Measurements from ENCODE around the gene PRIMPOL. TPM values are rescaled to one million over a fixed set of nuclear protein-coding genes. Genes with fewer than 3 reads are reported as not detected.
"Not testable (repeated sequence)": the region's sequence is repeated elsewhere in the genome, so short reads cannot be mapped to it uniquely, and the experiment has no call there.

Gene PRIMPOL
- total and polyA plus RNA-seq, 4 experiments from 2014 or later, result 14.0 to 23.2 (median 20.9) TPM

DNA sequence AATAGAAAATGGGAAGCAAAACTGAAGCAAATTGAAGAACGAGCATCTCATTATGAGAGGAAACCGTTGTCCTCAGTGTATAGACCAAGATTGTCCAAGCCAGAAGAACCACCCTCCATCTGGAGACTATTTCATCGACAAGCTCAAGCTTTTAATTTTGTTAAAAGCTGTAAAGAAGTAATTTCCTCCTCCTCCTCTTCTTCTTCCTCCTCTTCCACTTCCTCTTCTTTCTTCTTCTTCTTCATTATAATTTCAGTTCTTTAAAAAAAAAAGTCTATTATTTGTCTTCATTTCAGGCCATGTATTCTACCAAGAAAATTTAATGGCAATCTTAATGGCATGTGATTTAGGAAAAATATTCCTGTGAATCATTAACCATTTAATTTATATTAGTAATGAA is 7.6 kb downstream of the PRIMPOL start:
- no peak overlapping the region for H3K4me3 Mint-ChIP-seq
- ChIA-PET CTCF (ENCODE audit: partially characterized antibody) (no interaction called here), POLR2A (ENCODE audit: partially characterized antibody) (no interaction called here)
- H3K36me3 ChIP-seq (ENCODE audit: insufficient read depth, low read length), result no peaks in the 10 kb centered on the region
- H3K4me1 ChIP-seq (ENCODE audit: insufficient read depth, low read length), result no peaks in the 10 kb centered on the region
- H3K27me3 Mint-ChIP-seq, result no peaks in the 10 kb centered on the region
- H3K9me3 ChIP-seq (ENCODE audit: control insufficient read depth in 1 of 2, low read length in 2 of 2), result no peaks in the 10 kb centered on the region
- H3K4me1 Mint-ChIP-seq, result peaks cover 3 to 6% (median 4%) of the 10 kb centered on the region in 4 donors
- H3K27me3 ChIP-seq (ENCODE audit: insufficient read depth, low read length), result no peaks in the 10 kb centered on the region
- DNase-seq, result no peak
- no peak overlapping the region for H3K4me3 ChIP-seq (ENCODE audit: low read length in 2 of 2)
- intact Hi-C loops (cut with micrococcal nuclease), result no loop called here
- no peaks in the 10 kb centered on the region for H3K9me3 Mint-ChIP-seq
- H3K27ac Mint-ChIP-seq, result no peak overlapping the region
- no peak overlapping the region for H3K27ac ChIP-seq (ENCODE audit: low read depth, low read length)
- peaks cover 15 to 21% of the 10 kb centered on the region in 2 donors for H3K36me3 Mint-ChIP-seq

DNA sequence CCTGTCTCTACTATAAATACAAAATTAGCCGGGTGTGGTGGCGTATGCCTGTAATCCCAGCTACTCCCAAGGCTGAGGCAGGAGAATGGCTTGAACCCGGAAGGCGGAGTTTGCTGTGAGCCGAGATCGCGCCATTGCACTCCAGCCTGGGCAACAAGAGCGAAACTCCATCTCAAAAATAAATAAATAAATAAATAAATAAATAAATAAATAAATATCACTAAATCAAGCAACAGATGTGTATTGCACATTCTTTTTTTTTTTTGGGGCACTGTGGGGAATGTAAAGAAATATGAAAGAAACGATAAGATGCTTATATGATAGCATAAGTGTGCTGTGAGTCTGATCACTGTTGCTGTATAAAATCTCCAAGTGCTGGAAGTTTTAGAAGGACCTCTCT is 8.3 kb downstream of the PRIMPOL start:
- DNase-seq; H3K4me3 Mint-ChIP-seq; POLR2A ChIA-PET (ENCODE audit: partially characterized antibody); H3K27me3 Mint-ChIP-seq; H3K9me3 Mint-ChIP-seq; H3K27me3 ChIP-seq (ENCODE audit: insufficient read depth, low read length); H3K9me3 ChIP-seq (ENCODE audit: control insufficient read depth in 1 of 2, low read length in 2 of 2); H3K4me1 ChIP-seq (ENCODE audit: insufficient read depth, low read length); intact Hi-C loops (cut with micrococcal nuclease); H3K4me1 Mint-ChIP-seq; H3K27ac Mint-ChIP-seq; CTCF ChIA-PET (ENCODE audit: partially characterized antibody); H3K4me3 ChIP-seq (ENCODE audit: low read length in 2 of 2); H3K36me3 ChIP-seq (ENCODE audit: insufficient read depth, low read length); H3K27ac ChIP-seq (ENCODE audit: low read depth, low read length): not testable (repeated sequence)
- peaks cover 17 to 21% of the 10 kb centered on the region in 2 donors for H3K36me3 Mint-ChIP-seq

GRCh38 chr4:184660978-184661377 is 11.4 kb downstream of the PRIMPOL start:
- Mint-ChIP-seq H3K4me1 (peaks cover 0 to 4% (median under 1%) of the 10 kb centered on the region in 4 donors), H3K9me3 (no peaks in the 10 kb centered on the region), H3K36me3 (peaks cover 19 to 25% of the 10 kb centered on the region in 2 donors), H3K27ac (no peak overlapping the region), H3K27me3 (no peaks in the 10 kb centered on the region), H3K4me3 (no peak overlapping the region)
- no peaks in the 10 kb centered on the region for H3K4me1 ChIP-seq (ENCODE audit: insufficient read depth, low read length)
- no peak overlapping the region for H3K4me3 ChIP-seq (ENCODE audit: low read length in 2 of 2)
- H3K27me3 ChIP-seq (ENCODE audit: insufficient read depth, low read length), result no peaks in the 10 kb centered on the region
- intact Hi-C loops (cut with micrococcal nuclease), result no loop called here
- no peak for DNase-seq
- H3K9me3 ChIP-seq (ENCODE audit: control insufficient read depth in 1 of 2, low read length in 2 of 2), result no peaks in the 10 kb centered on the region
- no peaks in the 10 kb centered on the region for H3K36me3 ChIP-seq (ENCODE audit: insufficient read depth, low read length)
- no peak overlapping the region for H3K27ac ChIP-seq (ENCODE audit: low read depth, low read length)
- ChIA-PET POLR2A (ENCODE audit: partially characterized antibody) (interaction anchor here (1.3 kb wide), 1 partner anchor 11 kb away, joined by 3 read pairs; no protein-coding TSS in a partner anchor), CTCF (ENCODE audit: partially characterized antibody) (no interaction called here)

DNA sequence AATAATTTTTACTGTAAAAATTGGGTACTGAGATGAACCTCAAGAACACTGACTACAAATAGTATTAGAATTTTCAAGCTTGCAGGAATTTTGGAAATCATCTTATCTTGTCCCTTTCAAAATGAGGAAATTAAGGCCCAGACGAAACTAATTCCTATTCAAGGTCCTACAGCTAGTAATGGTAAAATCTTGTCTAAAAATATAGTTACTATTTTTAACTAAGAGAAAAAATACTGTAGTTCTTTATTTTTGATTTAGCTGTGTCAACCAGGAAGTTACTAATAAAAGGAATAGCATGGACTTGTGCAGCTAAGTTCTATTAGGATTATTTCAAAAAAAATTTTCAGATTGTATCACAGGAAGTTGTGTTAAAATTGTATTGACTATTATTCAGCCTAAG is 12.7 kb downstream of the PRIMPOL start:
- no peaks in the 10 kb centered on the region for H3K27me3 ChIP-seq (ENCODE audit: insufficient read depth, low read length)
- no peaks in the 10 kb centered on the region for H3K9me3 Mint-ChIP-seq
- H3K27me3 Mint-ChIP-seq, result no peaks in the 10 kb centered on the region
- no peak overlapping the region for H3K27ac Mint-ChIP-seq
- peaks cover 23 to 24% of the 10 kb centered on the region in 2 donors for H3K36me3 Mint-ChIP-seq
- no peak overlapping the region for H3K4me3 Mint-ChIP-seq
- no peaks in the 10 kb centered on the region for H3K4me1 ChIP-seq (ENCODE audit: insufficient read depth, low read length)
- ChIA-PET POLR2A (ENCODE audit: partially characterized antibody) (interaction anchor here (1.2 to 1.7 kb wide), 3 partner anchors 10 to 72 kb away, joined by 3 to 13 read pairs (median 3); partner anchors contain the start of genes CASP3, CENPU and PRIMPOL), CTCF (ENCODE audit: partially characterized antibody) (interaction anchor here (0.9 to 1.4 kb wide), 2 partner anchors 58 to 398 kb away, joined by 3 to 4 read pairs; no protein-coding TSS in a partner anchor)
- intact Hi-C loops (cut with micrococcal nuclease), result no loop called here
- no peak overlapping the region for H3K4me3 ChIP-seq (ENCODE audit: low read length in 2 of 2)
- DNase-seq, result no peak
- H3K27ac ChIP-seq (ENCODE audit: low read depth, low read length), result no peak overlapping the region
- no peaks in the 10 kb centered on the region for H3K9me3 ChIP-seq (ENCODE audit: control insufficient read depth in 1 of 2, low read length in 2 of 2)
- H3K4me1 Mint-ChIP-seq, result peaks cover 0 to 5% (median 3%) of the 10 kb centered on the region in 4 donors
- no peaks in the 10 kb centered on the region for H3K36me3 ChIP-seq (ENCODE audit: insufficient read depth, low read length)

- no peak overlapping the region for H3K27ac ChIP-seq (ENCODE audit: low read depth, low read length)
- H3K27me3 ChIP-seq (ENCODE audit: insufficient read depth, low read length), result no peaks in the 10 kb centered on the region
- no peak for DNase-seq
- intact Hi-C loops (cut with micrococcal nuclease), result no loop called here
- H3K4me3 ChIP-seq (ENCODE audit: low read length in 2 of 2), result no peak overlapping the region
- Mint-ChIP-seq H3K27me3 (no peaks in the 10 kb centered on the region), H3K9me3 (no peaks in the 10 kb centered on the region), H3K27ac (peak overlapping the region in 1 of 7 donors; percentile 48), H3K36me3 (peaks cover 29 to 30% of the 10 kb centered on the region in 2 donors), H3K4me1 (peaks cover 14 to 27% (median 23%) of the 10 kb centered on the region in 4 donors), H3K4me3 (no peak overlapping the region)
- peaks cover 22% of the 10 kb centered on the region for H3K4me1 ChIP-seq (ENCODE audit: insufficient read depth, low read length)
- no peaks in the 10 kb centered on the region for H3K36me3 ChIP-seq (ENCODE audit: insufficient read depth, low read length)
- H3K9me3 ChIP-seq (ENCODE audit: control insufficient read depth in 1 of 2, low read length in 2 of 2), result no peaks in the 10 kb centered on the region
- ChIA-PET POLR2A (ENCODE audit: partially characterized antibody) (no interaction called here), CTCF (ENCODE audit: partially characterized antibody) (interaction anchor here (1.0 to 1.1 kb wide), 2 partner anchors 15 to 16 kb away, joined by 3 read pairs; partner anchors contain the start of genes CASP3 and PRIMPOL)
These were observed 15.1 kb downstream of the PRIMPOL start for GRCh38 chr4:184664445-184665210.

GRCh38 chr4:184666670-184667069 is 17.1 kb downstream of the PRIMPOL start:
- no peaks in the 10 kb centered on the region for H3K27me3 Mint-ChIP-seq
- Histone ChIP-seq H3K36me3 (ENCODE audit: insufficient read depth, low read length) (no peaks in the 10 kb centered on the region), H3K27me3 (ENCODE audit: insufficient read depth, low read length) (no peaks in the 10 kb centered on the region), H3K27ac (ENCODE audit: low read depth, low read length) (no peak overlapping the region), H3K4me1 (ENCODE audit: insufficient read depth, low read length) (peaks cover 24% of the 10 kb centered on the region), H3K4me3 (ENCODE audit: low read length in 2 of 2) (no peak overlapping the region), H3K9me3 (ENCODE audit: control insufficient read depth in 1 of 2, low read length in 2 of 2) (no peaks in the 10 kb centered on the region)
- H3K36me3 Mint-ChIP-seq, result peaks cover 22 to 30% of the 10 kb centered on the region in 2 donors
- H3K27ac Mint-ChIP-seq, result no peak overlapping the region
- no peaks in the 10 kb centered on the region for H3K9me3 Mint-ChIP-seq
- ChIA-PET CTCF (ENCODE audit: partially characterized antibody) (interaction anchor here (0.8 kb wide), 1 partner anchor 10 kb away, joined by 3 read pairs; no protein-coding TSS in a partner anchor), POLR2A (ENCODE audit: partially characterized antibody) (interaction anchor here (1.1 kb wide), 1 partner anchor 17 kb away, joined by 4 read pairs; no protein-coding TSS in a partner anchor)
- no peak for DNase-seq
- intact Hi-C loops (cut with micrococcal nuclease), result no loop called here
- peaks cover 16 to 34% (median 30%) of the 10 kb centered on the region in 4 donors for H3K4me1 Mint-ChIP-seq
- no peak overlapping the region for H3K4me3 Mint-ChIP-seq

DNA sequence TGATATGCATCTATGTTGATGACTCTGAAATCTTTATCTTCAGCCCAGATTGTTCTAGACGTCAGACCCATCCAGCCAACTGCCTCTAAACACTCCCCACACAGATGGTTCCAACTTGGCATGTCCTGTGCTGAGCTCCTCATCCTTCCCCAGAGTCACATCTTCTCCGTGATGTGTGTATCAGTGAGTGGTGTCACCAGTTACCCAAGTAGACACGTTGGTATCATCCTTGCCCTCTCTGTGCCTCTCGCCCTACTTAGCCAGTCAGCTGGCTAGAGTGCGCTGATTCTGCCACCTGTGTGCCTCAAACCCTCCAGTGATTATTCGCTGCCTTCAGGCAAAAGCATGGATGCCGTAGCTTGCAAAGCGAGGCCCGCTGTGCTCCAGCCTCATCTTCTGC is 18.6 kb downstream of the PRIMPOL start:
- no peaks in the 10 kb centered on the region for H3K27me3 ChIP-seq (ENCODE audit: insufficient read depth, low read length)
- Mint-ChIP-seq H3K4me1 (peaks cover 16 to 34% (median 30%) of the 10 kb centered on the region in 4 donors), H3K36me3 (peaks cover 28 to 33% of the 10 kb centered on the region in 2 donors), H3K9me3 (no peaks in the 10 kb centered on the region), H3K27ac (peak overlapping the region; percentile 54 to 94 (median 72)), H3K4me3 (peak overlapping the region in 7 of 8 donors; percentile 10 to 77 (median 32)), H3K27me3 (no peaks in the 10 kb centered on the region)
- H3K4me1 ChIP-seq (ENCODE audit: insufficient read depth, low read length), result peaks cover 24% of the 10 kb centered on the region
- ChIA-PET CTCF (ENCODE audit: partially characterized antibody) (interaction anchor here (3.5 kb wide), 1 partner anchor 19 kb away, joined by 13 read pairs; the partner anchor contains the start of genes CASP3 and PRIMPOL), POLR2A (ENCODE audit: partially characterized antibody) (interaction anchor here (1.5 to 1.6 kb wide), 3 partner anchors 19 to 66 kb away, joined by 4 to 15 read pairs (median 8); partner anchors contain the start of genes CASP3, CENPU and PRIMPOL)
- peak overlapping the region; percentile 5 for H3K27ac ChIP-seq (ENCODE audit: low read depth, low read length)
- H3K9me3 ChIP-seq (ENCODE audit: control insufficient read depth in 1 of 2, low read length in 2 of 2), result no peaks in the 10 kb centered on the region
- intact Hi-C loops (cut with micrococcal nuclease), result no loop called here
- peak in 2 of 5 donors; percentile 13 to 16 for DNase-seq
- no peak overlapping the region for H3K4me3 ChIP-seq (ENCODE audit: low read length in 2 of 2)
- H3K36me3 ChIP-seq (ENCODE audit: insufficient read depth, low read length), result no peaks in the 10 kb centered on the region
